ENCODE results near the gene CNTN4. TPM values are rescaled to one million over a fixed set of nuclear protein-coding genes. Genes with fewer than 3 reads are reported as not detected.
A peak's percentile ranks its signal among the peaks of the same experiment; 100 is the strongest.

CNTN4 gene
- total RNA-seq, 1 experiment from 2014 or later: 1.6 TPM

DNA sequence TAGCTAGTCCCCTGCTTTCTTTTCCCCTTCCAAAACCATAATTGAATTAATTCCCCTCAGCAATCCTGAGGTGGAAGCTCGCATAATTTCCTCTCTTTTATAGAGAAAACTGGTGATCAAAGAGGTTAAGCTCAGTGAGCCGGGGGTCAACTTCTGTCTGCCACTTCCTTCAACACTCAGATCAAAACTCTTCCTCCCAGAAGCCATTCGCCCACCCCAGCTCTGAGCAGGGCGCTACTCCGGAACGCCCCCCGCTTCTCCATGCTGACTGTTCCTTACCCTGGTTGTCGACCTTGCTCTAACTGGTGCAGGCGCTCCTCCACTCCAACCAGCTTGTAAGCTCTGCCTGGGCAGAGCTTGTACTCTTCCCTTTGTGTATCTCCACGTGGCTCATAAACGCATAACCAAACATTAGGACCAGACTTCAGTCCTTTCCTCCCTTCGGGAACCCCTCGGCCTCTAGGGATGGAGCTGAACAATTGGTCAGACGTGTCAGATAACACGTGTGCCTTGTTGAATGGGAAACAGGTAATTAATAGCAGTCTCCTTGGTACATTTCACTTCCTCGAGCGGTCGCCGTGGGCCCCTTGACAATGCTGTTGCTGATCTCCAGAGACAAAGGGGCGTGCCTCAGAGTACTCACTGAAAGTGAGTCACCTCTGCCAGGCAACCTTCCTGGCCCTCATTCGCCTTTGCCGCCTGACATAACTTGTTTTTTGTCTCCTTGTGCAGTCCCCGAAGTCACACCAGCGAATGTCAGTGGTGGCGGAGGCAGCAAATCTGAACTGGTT is 939.7 kb downstream of the CNTN4 start:
- no peak overlapping the region for H4K5ac ChIP-seq (ENCODE audit: insufficient read length, low read depth, low read length)
- H3K9me3 ChIP-seq (ENCODE audit: control insufficient read depth, low read depth, low read length): no peaks in the 10 kb centered on the region
- H3K27me3 Mint-ChIP-seq (ENCODE audit: low read depth): peaks cover 4% of the 10 kb centered on the region; the same call in 1 of the 2 replicates
- H4K91ac ChIP-seq (ENCODE audit: insufficient read length, low read depth, low read length): no peak overlapping the region
- H3K4me1 ChIP-seq (ENCODE audit: insufficient read depth, low read length): no peaks in the 10 kb centered on the region; the same call in 1 of the 2 replicates
- no peak overlapping the region for H2BK15ac ChIP-seq (ENCODE audit: low read depth, low read length)
- H4K8ac ChIP-seq (replicated peaks; ENCODE audit: insufficient read length, low read depth, low read length): no peak overlapping the region
- no peak overlapping the region for H2BK20ac ChIP-seq (ENCODE audit: low read depth, low read length, poor library complexity, severe bottlenecking)
- no peak overlapping the region for H2AK5ac ChIP-seq (ENCODE audit: insufficient read length, low read length)
- H3K14ac ChIP-seq (ENCODE audit: insufficient read depth, low read length): 0 out of 2 replicates have a peak overlapping the region, but pooled peaks have one; percentile 42
- no peak overlapping the region for H3K4me2 ChIP-seq (ENCODE audit: insufficient read depth, insufficient read length, low read length)
- H3K23me2 ChIP-seq (ENCODE audit: insufficient read length, low read depth, low read length, poor library complexity, severe bottlenecking): no peaks in the 10 kb centered on the region
- TF ChIP-seq, protein P1, sequence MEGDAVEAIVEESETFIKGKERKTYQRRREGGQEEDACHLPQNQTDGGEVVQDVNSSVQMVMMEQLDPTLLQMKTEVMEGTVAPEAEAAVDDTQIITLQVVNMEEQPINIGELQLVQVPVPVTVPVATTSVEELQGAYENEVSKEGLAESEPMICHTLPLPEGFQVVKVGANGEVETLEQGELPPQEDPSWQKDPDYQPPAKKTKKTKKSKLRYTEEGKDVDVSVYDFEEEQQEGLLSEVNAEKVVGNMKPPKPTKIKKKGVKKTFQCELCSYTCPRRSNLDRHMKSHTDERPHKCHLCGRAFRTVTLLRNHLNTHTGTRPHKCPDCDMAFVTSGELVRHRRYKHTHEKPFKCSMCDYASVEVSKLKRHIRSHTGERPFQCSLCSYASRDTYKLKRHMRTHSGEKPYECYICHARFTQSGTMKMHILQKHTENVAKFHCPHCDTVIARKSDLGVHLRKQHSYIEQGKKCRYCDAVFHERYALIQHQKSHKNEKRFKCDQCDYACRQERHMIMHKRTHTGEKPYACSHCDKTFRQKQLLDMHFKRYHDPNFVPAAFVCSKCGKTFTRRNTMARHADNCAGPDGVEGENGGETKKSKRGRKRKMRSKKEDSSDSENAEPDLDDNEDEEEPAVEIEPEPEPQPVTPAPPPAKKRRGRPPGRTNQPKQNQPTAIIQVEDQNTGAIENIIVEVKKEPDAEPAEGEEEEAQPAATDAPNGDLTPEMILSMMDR (conservative IDR thresholded peaks at IDR 0.05): no peak
- H2BK12ac ChIP-seq (ENCODE audit: insufficient read length, low read depth, low read length): no peak overlapping the region
- WGBS (ENCODE audit: extremely low coverage, insufficient read length, low lambda C conversion rate): no CpG with 5 or more reads among the region's 25 CpGs
- H3K27me3 ChIP-seq (ENCODE audit: insufficient read depth, low read length): no peaks in the 10 kb centered on the region
- no peak overlapping the region for H3K27ac ChIP-seq (ENCODE audit: insufficient read length, low read depth, low read length)
- H3K27ac Mint-ChIP-seq: no peak overlapping the region; a peak in 2 of 7 replicates
- peak overlapping the region; percentile 34 for H3K18ac ChIP-seq (ENCODE audit: insufficient read length, low read depth, low read length)
- no peak overlapping the region for H3K9ac ChIP-seq (ENCODE audit: extremely low read depth, insufficient read length, low read length)
- peaks cover 8 to 19% of the 10 kb centered on the region in 2 experiments for H3K4me1 Mint-ChIP-seq
- peaks cover 0 to 1% (median 0%) of the 10 kb centered on the region in 3 experiments; a peak in 1 of 7 replicates for H3K36me3 Mint-ChIP-seq (ENCODE audit: insufficient read depth in 1 of 3, low read depth in 3 of 3)
- no peak overlapping the region for H3K23ac ChIP-seq (ENCODE audit: insufficient read length, low read depth, low read length)
- H2AFZ ChIP-seq (ENCODE audit: low read length): peak overlapping the region; percentile 9
- peak; percentile 39 for DNase-seq
- no peak overlapping the region for H2BK5ac ChIP-seq (ENCODE audit: insufficient read length, low read length)
- H2BK120ac ChIP-seq (ENCODE audit: low read depth, low read length, poor library complexity, severe bottlenecking): no peak overlapping the region
- H3K56ac ChIP-seq (ENCODE audit: insufficient read length, low read depth, low read length): no peak overlapping the region
- H3T11ph ChIP-seq (ENCODE audit: low read length): no peak overlapping the region
- no peaks in the 10 kb centered on the region for H4K20me1 ChIP-seq (ENCODE audit: control insufficient read depth, insufficient read depth, insufficient read length)
- no peaks in the 10 kb centered on the region for H3K79me1 ChIP-seq (ENCODE audit: insufficient read depth, low read depth, low read length, poor library complexity, severe bottlenecking)
- no peak overlapping the region for H3K4me3 Mint-ChIP-seq
- no peak overlapping the region for H3K4ac ChIP-seq (ENCODE audit: low read depth, low read length)
- no peaks in the 10 kb centered on the region for H3K9me3 Mint-ChIP-seq
- no peaks in the 10 kb centered on the region for H3K79me2 ChIP-seq (ENCODE audit: insufficient read depth, low read length)

Data from H9 (cell line).